A673 (cell line): ENCODE results near the gene PLXND1.

Experiments
- EZH2 ChIP-seq: fragments of 200-600 bp; sonication (generic); IDR thresholded peaks from 2 replicates; pipeline ENCODE4 v1.6.1; 2017; ENCODE audit warnings: borderline replicate concordance, low read depth, mild to moderate bottlenecking, mixed read lengths, antibody characterized with exemption, low read length; ENCODE audit not compliant: poor library complexity, severe bottlenecking
- TF ChIP-seq, protein P1 (sequence below): fragments of 300-800, 200-600 bp; sonication (generic); conservative IDR thresholded peaks from 2 replicates; pipeline ENCODE4 v1.5.1; 2017; ENCODE audit warnings: low read depth, mild to moderate bottlenecking, antibody characterized with exemption, low read length, moderate library complexity, mixed read lengths

DNA sequence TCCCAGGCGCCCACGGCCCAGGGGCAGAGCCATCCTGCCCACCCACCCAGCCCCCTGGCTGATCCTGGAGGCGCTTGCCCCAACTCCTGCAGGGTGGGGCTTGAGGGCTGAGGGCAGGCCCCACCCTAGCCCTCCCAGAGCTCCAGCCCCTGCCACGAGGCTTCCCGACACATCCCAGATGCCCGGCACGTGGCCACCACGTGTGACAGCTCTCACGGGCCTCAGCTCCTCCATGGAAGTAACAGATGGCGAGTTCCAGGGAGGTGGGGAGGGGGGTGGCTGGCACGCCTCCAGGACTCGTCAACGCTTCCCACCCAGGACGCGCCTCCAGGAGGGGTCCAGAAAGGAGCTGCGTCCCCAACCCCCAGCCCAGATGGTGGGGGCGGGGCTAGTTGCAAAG is 29.1 kb downstream of the PLXND1 start:
- TF ChIP-seq, protein P1, sequence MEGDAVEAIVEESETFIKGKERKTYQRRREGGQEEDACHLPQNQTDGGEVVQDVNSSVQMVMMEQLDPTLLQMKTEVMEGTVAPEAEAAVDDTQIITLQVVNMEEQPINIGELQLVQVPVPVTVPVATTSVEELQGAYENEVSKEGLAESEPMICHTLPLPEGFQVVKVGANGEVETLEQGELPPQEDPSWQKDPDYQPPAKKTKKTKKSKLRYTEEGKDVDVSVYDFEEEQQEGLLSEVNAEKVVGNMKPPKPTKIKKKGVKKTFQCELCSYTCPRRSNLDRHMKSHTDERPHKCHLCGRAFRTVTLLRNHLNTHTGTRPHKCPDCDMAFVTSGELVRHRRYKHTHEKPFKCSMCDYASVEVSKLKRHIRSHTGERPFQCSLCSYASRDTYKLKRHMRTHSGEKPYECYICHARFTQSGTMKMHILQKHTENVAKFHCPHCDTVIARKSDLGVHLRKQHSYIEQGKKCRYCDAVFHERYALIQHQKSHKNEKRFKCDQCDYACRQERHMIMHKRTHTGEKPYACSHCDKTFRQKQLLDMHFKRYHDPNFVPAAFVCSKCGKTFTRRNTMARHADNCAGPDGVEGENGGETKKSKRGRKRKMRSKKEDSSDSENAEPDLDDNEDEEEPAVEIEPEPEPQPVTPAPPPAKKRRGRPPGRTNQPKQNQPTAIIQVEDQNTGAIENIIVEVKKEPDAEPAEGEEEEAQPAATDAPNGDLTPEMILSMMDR: no peak
- no peak for TF ChIP-seq EZH2
